KG1 (cell line): ENCODE results near the gene CDC42EP2.
"Not testable (repeated sequence)": the region's sequence is repeated elsewhere in the genome, so short reads cannot be mapped to it uniquely, and the experiment has no call there.

Experiments
- DNase-seq: peaks from one replicate; lab custom pipeline; 2025; lab: John Stamatoyannopoulos, UW

Gene CDC42EP2

GRCh38 chr11:65320386-65321075 lies 5.9 kb downstream of the CDC42EP2 start:
- DNase-seq = no peak

GRCh38 chr11:65321076-65321475 lies 6.4 kb downstream of the CDC42EP2 start:
- DNase-seq = no peak

DNA sequence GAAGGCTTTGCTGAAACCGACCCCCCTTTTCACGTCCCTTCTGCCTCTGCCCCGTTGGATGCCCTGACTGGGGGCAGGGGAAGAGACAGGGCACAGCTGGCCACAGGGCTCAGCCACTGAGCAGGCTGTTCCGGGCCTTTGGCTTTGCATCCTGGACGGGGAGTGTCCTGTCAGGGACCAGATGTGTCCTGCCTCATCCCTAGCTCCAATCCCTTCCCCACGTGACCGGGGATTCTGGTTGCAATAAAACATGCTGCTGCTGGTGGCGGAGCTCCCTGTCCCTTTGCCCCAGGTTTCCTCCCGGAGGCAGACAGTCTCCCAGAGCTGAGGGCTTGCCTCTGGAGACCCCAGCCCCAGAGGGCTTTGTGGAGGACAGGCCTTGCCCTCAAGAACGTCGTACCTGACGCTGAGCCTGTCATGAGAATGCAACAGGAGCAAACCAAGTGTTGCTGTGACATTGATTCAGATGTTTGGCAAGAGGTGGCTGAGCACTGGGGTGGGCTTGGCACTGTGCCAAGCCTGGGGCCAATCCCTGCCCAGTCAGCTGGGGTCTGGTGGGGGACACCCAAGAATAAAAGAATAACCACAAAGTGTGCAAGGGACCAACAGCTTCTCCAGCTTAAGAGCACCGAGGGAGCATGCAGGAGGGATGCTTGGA lies 7.3 kb downstream of the CDC42EP2 start:
- no peak for DNase-seq

DNA sequence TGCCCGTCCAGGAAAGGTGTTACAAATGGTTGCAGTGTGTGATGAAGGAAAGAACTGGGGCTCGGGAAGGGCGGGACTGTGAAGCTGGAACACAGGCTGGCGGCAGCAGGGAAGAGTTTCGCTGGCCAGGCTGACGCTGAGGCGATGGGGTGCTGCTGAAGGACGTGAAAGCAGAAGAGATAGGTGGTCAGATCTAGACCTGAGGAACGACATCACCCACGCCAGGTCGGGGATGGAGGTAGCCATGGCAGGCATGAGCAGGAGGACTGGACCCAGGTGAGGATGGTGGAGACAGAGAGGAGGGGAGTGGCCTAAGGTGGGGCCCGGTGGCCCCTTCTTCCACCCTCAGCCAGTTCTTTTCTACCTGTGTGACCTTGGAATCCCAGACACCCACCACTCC lies 9.1 kb downstream of the CDC42EP2 start:
- no peak for DNase-seq

DNA sequence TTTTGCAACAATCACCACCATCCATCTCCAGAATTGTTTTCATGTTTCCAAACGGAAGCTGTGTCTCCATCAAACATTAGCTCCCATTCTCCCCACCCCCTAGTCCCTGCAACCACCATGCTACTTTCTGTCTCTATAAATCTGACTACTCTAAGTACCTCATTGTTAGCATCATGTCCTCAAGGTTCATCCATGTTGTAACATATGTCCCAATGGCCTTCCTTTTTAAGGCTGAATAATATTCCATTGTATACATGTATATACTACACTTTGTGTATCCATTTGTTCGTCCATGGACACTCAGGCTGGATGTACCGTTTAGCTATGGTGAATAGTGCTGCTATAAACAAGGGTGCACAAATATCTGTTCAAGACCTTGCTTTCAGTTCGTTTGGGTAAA lies 10.8 kb downstream of the CDC42EP2 start:
- no peak for DNase-seq

DNA sequence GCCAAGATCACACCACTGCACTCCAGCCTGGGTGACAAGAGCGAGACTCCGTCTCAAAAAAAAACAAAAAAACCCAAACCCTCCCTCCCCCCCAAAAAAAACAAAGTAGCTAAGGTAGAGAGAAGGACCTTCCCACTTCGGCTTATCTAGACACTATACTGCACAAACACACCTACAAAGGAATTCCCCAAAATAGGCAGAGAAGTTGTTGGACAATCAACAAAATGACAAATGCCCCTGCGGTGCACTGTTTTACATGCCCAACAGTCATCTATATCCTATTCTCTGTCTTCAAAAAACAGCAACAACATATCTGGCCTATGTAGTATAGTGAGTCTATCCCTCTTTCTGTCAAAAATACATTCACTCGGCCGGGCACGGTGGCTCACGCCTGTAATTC lies 12.4 kb downstream of the CDC42EP2 start:
- DNase-seq = no peak

DNA sequence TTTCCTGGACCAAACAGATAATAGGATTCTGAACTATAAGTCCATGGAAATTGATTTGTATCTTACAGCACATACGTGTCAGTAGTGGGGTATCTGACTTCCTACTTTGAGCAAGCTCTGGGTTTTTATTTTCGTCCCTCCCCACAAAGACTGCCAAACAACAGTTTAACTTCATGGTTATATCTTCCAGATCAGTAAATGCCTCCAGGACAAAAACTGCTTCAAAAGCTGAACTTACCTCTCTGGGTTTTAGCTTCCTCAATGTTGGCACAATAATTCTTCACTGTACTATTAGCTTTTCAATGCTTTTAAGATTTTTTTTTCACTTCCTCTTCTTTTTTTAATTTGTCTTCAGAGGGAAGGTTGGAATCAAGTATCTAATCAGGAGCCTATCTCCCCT lies 14.8 kb downstream of the CDC42EP2 start:
- peak; percentile 88 for DNase-seq

DNA sequence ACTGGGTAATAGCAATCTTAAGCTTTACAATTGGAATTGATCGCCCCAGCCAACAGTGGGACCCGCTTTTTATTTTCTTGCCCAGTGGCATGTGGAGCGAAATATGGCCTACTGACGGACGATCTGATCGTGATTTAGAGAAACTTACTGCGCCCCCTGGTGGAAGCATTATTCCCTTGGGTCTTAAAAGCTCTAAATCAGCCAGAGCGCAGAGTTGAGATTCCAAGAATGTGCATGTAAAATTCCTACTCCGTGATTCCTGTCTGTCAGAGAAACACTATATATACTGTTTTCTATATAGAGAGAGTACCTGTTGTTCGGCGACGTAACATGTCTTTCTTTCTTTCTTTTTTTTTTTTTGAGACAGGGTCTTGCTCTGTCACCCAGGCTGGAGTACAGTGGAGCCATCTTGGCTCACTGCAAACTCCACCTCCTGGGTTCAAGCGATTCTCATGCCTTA lies 15.3 kb downstream of the CDC42EP2 start:
- peak; percentile 99 for DNase-seq

DNA sequence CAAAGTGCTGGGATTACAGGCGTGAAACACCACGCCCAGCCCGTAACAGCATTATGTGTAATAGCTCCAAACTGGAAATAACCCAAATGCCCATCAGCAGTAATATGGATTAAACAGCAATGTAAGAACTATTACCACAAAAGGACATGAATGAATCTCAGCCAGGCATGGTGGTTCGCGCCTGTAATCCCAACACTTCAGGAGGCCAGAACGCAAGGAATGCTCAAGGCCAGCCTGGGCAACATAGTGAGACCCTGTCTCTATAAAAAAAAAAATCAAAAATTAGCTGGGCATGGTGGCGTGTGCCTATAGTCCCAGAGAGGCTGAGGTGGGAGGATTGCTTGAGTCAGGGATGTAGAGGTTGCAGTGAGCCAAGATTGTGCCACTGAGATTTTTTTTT lies 15.9 kb downstream of the CDC42EP2 start:
- no peak for DNase-seq

- DNase-seq = not testable (repeated sequence)
These were observed 17.9 kb downstream of the CDC42EP2 start for GRCh38 chr11:65332591-65332990.

DNA sequence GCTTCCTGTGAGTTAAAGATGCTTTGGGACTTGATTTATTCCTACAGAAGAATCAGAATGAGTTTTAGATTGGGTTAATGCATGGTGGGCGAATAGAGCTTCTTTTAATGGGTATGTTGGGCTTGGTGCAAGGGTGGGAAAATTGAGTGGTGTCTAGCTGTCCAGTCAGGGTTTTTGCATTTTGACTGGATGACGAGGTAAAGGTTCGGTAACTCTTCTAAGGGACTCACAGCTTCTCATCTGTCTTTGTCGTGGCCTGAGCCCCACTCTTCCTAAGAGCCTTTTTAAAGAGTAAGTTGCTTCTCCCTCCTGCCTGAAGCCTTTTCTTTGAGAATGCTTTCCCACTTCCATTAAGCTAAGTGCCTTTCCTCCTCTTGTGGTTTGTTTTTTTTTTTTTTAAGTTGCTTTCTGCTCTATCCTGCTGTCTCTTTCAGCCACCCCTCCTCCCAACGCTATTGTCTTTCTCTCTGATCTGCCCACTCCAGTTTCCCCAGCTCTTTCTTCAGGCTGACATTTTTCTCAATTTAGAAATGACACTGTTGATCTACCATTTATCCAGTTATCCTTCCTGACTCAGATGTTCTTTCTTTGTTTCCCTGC lies 20.1 kb downstream of the CDC42EP2 start:
- no peak for DNase-seq

DNA sequence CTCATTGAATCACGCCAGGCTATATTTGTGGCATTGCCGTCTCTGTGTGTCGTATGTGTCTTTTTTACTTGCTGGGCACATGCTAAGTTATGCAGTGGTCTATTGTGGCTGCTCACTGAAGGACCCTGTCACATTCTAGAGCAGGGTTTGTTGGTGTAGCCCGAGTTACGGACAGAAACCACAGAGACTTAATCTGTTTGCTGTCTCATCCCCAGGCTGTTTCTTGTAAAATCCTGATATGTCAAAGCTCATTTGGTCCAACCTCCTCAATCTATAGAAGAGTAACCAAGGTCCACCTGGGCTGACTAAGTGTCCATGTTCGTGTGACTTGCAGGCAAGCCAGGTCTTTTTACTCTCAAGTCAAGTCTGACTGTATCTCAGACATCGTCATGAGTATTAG lies 24.0 kb downstream of the CDC42EP2 start:
- no peak for DNase-seq

DNA sequence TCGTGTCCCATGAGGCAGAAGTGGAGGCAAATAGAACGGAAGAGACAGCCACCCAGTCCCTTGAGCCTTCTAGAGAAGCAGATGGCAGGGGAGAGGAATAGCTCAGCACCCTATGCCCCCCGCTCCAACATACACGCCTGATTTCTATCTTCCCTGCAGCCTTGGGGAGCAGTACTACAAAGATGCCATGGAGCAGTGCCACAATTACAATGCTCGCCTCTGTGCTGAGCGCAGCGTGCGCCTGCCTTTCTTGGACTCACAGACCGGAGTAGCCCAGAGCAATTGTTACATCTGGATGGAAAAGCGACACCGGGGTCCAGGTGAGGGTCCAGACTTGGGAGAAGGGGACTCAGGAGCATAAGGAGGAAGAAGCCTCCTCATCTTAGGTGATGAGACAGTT lies 25.6 kb downstream of the CDC42EP2 start:
- no peak for DNase-seq

DNA sequence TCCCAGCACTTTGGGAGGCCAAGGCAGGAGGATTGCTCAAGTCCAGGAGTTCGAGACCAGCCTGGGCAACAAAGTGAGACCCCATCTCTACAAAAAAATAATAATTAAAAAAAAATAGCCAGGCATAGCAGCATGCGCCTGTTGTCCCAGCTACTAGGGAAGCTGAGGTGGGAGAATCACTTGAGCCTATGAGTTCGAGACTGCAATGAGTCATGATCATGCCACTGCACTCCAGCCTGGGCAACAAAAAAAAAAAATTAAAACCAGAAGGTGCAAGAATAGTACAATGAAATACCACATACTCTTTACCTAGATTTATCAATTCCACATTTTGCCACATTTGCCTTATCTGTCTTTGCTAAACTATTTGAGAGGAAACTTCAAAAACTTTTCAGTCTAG lies 27.2 kb downstream of the CDC42EP2 start:
- DNase-seq = no peak

DNA sequence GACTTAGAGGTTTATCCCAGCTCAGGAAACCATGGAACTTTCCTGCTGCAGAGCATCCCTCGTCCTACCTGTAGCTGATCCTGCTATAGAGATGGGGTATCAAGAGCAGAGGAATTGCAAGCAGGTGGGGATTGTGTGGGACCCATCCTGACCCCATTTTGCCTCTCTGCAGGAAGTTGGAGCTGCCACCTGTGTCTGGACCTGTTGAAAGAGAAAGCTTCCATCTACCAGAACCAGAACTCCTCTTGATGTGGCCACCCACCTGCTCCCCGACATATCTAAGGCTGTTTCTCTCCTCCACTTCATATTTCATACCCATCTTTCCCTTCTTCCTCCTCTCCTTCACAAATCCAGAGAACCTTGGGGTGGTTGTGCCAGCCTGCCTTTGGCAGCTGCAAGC lies 36.8 kb downstream of the CDC42EP2 start:
- no peak for DNase-seq

DNA sequence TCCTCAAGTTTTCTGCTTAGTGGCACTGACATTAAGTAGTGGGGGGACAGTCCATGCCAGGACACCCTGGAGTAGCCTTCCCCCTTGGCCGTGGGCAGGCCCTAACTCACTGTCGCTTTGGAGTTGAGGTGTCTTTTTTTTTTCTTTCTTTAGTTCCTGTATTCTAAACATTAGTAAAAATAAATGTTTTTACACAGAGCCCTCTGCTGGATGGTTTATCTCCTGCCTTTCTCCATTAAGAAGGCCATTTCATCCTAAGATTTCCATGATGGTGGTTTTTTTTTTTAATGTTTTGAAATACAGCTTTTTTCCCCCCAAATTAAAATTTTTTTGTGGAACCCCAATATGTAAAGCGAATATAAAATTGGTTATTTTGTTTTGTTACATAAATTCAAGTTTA lies 38.1 kb downstream of the CDC42EP2 start:
- DNase-seq = peak; percentile 39

DNA sequence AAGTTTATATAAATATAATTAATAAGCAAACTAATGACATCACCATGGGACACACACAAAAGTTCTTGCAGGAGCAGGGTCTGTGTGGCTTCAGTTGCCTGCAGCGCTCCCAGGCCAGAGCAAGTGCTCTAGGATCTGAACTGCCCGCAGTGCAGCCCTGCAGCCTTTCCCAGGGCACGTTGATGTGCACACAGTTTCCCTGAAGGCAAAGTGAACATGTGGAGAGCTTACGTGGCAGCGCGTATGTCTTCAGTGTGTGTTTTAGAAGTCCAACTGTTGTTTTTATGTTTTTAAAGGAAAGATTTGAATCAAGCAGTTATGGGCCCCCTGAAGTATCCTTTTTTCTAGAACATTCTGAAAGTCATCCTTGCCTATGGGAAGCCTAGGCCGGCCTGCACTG lies 38.7 kb downstream of the CDC42EP2 start:
- no peak for DNase-seq

DNA sequence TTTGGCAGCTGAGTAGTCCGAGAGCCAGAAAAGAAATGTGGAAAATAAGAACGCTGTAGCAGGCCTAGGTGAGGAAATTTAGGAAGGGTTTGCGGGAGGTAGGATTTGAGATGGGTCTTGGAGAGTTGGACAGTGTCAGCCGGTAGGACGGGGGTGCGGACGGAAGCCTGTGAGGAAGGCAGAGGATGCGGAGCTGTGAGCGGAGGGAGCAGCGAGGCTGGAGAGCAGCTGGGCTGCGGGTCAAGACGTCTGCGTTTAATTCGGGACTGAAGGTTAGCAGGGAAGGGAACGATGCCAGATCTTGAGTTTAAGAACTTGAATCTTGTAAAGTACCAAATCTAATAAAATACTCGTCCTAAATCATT lies 39.2 kb downstream of the CDC42EP2 start:
- DNase-seq = no peak

GRCh38 chr11:65354265-65355012 lies 39.8 kb downstream of the CDC42EP2 start, which contains the start of gene TIGD3:
TSS of gene TIGD3 (plus strand) at chr11:65354751. CDS start at chr11:65355809, 1,058 bp downstream.
- peak; percentile 93 for DNase-seq

- peak; percentile 40 for DNase-seq
These were observed 40.5 kb downstream of the CDC42EP2 start for GRCh38 chr11:65355013-65355775.

- no peak for DNase-seq
These were observed 41.2 kb downstream of the CDC42EP2 start for GRCh38 chr11:65355776-65356393.
